ENCODE results near the gene SYTL3.
A peak's percentile ranks its signal among the peaks of the same experiment; 100 is the strongest.

The SYTL3 gene

GRCh38 chr6:158762787-158763433 lies 113.1 kb downstream of the SYTL3 start:
- no peak for DNase-seq

DNA sequence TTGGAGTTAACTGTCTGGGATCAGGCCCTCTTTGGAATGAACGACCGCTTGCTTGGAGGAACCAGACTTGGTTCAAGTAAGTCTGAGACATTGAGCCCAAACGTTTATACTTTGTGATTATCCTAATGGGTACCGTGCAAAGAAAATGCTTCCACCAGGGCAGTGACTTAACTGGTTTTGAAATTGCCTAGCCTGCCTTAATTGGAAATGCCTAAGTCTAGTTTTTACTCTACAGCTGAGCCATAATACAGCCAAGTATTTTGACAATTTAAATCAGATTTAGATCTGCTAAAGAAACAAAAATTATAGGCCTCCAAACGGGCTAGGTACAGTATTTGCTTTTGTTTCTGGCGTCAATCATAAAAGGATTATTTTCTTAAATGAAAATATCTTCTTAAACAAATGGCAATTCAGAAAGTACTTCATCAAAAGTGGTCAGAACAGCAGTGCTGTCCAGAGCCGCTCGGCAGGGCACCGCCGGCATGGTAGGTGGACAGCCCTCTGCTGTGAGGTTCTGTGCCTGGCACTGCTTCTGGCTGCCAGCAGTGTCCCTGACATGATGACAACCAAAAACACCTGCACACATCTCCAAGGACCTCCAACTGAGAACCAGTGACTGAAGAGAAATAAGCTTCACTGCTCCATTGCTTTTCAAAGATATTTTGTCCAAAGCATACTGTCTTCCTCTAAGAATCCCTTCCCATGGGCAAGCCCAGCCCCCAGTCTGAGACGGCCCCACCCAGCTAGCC lies 113.8 kb downstream of the SYTL3 start:
- no peak for DNase-seq

- no peak for DNase-seq
Measured at GRCh38 chr6:158764183-158764849, 114.5 kb downstream of the SYTL3 start.

GRCh38 chr6:158764926-158765325 lies 115.1 kb downstream of the SYTL3 start:
- DNase-seq = no peak

DNA sequence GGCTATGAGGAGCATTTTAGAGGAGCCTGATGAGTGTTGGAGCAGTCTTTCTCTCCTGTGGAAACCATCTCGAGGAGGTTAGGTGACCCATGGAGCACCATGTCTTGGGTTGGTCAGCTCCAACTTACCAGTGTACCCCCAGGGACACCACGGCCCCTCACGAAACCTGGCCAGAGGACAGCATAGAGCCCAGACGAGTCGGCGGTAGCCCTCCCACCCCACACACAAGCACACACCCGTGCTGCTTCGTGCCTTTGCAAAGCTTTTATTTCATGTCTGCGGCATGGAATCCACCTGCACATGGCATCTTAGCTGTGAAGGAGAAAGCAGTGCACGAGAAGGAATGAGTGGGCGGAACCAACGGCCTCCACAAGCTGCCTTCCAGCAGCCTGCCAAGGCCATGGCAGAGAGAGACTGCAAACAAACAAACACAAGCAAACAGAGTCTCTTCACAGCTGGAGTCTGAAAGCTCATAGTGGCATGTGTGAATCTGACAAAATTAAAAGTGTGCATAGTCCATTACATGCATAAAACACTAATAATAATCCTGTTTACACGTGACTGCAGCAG lies 115.7 kb downstream of the SYTL3 start:
- DNase-seq = no peak

DNA sequence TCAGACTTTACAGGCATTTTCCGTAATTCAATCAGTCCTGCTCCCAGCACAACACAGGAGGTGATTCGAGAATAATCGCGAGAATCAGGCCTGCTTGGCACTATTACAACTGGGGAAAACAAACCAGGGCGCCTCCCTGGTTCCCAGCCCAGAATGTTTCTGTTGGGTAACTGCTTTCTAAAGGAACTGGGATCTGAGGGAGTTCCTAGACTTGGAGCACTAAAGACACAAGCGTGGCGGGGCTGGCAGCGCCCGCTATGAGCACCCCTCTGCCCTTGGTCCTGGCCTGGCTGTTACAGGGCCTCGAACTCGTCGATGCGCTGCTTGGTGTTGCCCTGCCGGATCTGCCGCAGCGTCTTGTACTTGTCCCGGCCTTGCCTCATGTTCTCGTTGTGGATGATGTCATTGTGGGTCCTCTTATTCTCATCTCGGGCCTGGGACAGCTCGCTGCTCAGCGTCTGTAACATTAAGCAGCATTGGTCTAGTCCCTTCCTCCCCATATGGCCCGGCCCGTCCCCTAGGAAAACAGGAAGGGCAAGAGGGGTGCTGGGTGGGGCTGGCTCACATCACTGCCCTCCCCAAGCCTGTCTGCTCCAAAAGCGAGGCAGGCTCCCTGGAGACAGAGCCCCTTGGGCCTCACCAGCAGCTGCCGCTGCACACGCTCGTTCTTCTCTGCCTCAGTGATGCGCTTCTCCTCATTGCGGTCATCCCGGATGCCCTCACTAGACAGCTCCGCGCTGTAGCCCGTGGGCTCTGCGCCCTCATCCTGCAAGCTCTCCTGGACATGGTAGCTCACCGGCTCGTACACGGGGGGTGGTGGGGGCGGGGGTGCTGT lies 117.0 kb downstream of the SYTL3 start:
- no peak for DNase-seq

DNA sequence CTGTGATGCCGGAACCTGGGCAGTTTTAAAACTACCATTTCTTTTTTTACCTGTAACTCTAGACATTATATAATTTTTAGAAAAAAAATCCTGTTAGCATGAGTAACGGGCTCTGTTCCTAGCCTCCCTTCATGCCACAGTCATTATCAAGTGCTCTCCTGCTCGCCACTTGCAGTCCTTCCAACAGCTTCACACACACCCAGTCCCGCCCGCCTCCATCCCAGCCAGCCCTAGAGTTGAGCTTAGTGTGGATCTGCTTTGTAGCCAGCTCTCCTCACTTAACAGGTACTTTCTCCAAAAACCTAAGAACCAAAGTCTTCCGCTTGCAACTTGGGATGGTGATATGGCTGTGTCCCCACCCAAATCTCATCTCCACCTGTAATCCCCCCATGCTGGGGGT lies 117.9 kb downstream of the SYTL3 start:
- no peak for DNase-seq

- DNase-seq = no peak
Measured at GRCh38 chr6:158768436-158768835, 118.6 kb downstream of the SYTL3 start.

DNA sequence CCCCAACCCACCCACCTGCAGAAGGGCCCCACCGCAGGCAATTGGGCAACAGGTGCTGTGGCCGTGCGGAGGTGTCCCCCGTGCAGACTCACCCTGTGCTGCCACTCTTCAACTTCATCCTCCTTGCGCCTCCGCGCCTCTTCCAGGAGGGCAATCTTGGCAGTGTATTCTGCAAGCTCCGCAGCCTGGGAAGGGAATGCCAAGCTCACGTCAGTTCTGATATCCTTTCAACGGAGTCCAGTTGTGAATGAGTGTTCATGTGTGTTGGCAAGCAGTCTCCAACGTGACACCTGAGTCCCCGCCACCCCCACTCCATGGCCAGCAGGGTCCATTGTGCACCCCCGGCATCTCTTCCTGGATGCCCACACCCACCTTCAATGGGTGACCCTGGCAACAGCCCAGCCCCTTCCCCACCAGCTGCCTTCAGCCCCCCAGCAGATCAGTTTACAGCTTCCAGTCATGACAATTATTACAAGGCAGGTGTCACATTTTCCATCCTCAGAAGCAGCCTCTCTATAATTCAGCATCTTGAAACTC lies 119.4 kb downstream of the SYTL3 start:
- no peak for DNase-seq

DNA sequence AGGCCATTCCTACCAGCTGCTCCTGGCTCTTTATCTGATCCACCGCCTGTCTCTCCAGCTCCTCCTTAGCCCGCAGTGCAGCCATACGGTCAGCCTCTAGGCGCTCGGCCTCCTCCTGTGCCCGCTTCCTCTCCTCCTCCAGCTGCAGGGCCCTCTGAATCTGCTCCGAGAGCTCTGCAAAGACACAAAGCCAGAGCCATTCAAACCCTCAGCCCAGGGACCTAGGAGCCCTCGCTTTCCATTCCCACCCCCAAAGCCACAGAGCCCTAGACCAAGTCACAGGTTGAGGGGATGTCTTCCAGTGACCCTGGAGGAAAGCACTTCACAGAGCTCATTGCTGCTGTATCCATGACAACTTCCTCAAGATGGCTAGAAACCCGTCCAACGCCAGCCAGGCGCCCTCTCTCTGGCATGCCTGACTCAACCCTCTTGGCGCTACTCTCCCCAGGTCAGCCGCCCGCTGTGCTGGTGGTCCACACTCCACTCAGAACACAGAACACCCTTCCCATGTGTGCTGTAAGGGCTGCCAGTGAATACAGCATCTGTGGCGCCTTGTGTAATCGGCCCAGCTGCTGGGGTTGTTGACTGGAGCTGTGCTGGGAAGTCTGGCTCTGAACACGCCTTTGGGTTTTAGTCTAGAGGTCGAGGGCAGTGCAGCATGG lies 120.0 kb downstream of the SYTL3 start:
- DNase-seq = peak; percentile 70

GRCh38 chr6:158770533-158771330 lies 120.9 kb downstream of the SYTL3 start:
- DNase-seq = no peak

- no peak for DNase-seq
Measured at GRCh38 chr6:158771399-158772152, 121.7 kb downstream of the SYTL3 start.

GRCh38 chr6:158772172-158772571 lies 122.3 kb downstream of the SYTL3 start:
- DNase-seq = no peak

- DNase-seq = no peak
Measured at GRCh38 chr6:158772851-158773371, 123.1 kb downstream of the SYTL3 start.

DNA sequence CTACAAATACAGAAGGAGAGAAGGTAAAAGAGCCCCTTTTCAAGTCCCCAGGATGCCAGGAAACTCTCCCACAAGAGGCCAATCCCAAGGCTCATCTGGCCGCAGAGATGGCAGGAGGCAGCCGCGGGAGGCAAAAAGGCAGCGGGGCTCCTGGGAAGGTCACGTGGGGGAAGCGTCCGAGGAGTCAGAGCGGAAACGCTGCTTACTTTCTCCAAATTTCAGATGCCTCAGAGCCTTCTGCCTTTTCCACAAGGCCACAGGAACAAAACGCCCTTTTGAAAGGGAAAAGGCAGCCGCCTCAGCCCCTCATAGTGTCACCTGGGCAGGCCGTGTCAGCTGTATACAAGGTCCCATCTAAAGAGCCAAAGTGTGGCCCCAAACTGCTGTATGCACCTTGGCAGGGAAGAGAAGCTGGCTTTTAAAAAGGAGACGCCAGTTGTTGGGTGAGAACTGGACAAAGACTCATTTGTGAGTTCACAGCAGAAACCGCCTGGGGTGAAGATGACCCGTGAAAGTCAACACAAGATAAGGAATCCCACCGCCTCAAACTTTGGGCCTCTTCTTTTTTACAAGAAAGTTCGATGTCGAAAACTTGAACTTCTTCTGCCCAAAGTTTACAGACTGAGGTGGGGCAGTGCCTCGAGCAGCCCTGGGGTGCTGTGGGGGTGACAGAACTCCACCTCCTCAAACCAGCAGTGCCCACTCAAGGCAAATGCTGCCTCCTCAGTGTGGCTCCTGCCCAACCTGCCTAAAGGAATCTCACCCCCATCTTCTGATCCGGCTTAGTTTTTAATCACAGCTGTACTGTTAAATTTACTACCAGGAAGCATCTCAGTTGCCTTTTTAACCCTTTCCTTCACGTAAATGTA lies 124.0 kb downstream of the SYTL3 start:
- no peak for DNase-seq

DNA sequence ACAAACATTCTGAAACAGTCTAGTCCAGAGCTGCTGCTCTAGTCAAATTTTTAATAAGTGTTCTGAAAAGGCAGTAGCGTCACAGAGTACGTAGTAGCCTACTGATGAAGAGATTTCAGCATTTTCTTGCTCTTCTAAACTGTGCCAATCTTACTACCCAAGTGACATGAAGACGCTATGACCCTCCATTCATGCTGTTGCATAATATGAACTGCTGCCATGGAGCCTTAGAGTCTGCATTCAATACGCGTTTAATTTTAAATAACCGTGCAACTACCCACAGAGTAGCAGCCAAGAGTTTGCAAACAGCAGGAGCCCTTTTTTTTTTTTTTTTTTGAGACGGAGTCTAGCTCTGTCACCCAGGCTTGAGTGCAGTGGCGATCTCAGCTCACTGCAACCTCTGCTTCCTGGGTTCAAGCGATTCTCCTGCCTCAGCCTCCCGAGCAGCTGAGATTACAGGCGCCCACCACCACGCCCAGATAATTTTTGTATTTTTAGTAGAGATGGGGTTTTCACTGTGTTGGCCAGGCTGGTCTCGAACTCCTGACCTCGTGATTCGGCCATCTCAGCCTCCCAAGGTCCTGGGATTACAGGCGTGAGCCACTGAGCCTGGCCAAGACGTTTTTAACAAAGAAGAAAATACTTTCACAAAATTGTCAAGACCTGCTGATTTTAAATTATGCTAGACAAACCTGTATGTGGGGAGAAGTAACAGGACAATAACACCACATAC lies 125.0 kb downstream of the SYTL3 start:
- no peak for DNase-seq

GRCh38 chr6:158775832-158776231 lies 126.0 kb downstream of the SYTL3 start:
- DNase-seq = no peak

GRCh38 chr6:158776737-158777136 lies 126.9 kb downstream of the SYTL3 start:
- DNase-seq = no peak
